NT2/D1 (cell line): ENCODE measurements around the gene SLC16A10.

ENCODE experiments used
- SUZ12 ChIP-seq: IDR thresholded peaks from 2 replicates; pipeline ENCODE4 v1.6.1; 2011; ENCODE audit not compliant: insufficient read length, insufficient read depth; ENCODE audit errors: extremely low read depth
- YY1 ChIP-seq: IDR thresholded peaks from 2 replicates; pipeline ENCODE4 v1.6.1; 2011; ENCODE audit not compliant: insufficient read length, insufficient read depth
- ZNF274 ChIP-seq: IDR thresholded peaks from 2 replicates; pipeline ENCODE4 v1.6.1; 2011; ENCODE audit warnings: mild to moderate bottlenecking, low read depth, low read length

DNA sequence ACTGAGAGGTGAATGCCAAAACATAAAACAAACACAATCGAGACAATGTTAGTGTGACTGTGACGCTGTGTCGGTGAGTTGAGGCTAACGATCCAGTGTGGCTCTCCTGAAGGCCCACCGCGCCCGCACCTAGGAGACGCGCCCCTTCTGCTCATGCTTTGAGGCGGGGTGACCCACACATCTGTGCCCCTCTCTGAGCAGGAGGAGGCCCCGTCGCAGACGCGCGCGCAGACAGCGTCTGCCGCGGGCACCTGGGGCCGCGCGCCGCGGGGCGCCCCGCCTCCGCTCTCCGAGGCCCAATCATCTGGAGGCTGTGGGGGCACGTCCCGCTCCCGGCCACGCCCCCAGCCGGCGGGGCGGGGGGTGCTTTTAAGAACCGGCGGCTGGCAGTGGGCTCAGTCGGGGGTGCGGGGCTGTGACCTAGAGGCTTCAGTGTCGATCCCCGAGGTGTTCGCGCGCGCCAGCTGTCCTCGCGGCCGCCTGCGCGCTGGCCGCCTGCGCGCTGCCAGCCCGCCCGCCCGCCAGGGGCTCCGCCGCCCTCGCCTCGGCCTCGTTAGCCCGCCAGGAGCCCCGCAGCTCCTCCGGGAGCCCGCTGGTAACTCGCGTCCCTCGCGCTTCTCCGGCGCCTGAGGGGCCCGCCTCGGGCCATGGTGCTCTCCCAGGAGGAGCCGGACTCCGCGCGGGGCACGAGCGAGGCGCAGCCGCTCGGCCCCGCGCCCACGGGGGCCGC lies at the start of gene SLC16A10:
- TF ChIP-seq YY1 (no peak), SUZ12 (no peak), ZNF274 (no peak)
